ENCODE results near the gene SYNDIG1.

Gene SYNDIG1

DNA sequence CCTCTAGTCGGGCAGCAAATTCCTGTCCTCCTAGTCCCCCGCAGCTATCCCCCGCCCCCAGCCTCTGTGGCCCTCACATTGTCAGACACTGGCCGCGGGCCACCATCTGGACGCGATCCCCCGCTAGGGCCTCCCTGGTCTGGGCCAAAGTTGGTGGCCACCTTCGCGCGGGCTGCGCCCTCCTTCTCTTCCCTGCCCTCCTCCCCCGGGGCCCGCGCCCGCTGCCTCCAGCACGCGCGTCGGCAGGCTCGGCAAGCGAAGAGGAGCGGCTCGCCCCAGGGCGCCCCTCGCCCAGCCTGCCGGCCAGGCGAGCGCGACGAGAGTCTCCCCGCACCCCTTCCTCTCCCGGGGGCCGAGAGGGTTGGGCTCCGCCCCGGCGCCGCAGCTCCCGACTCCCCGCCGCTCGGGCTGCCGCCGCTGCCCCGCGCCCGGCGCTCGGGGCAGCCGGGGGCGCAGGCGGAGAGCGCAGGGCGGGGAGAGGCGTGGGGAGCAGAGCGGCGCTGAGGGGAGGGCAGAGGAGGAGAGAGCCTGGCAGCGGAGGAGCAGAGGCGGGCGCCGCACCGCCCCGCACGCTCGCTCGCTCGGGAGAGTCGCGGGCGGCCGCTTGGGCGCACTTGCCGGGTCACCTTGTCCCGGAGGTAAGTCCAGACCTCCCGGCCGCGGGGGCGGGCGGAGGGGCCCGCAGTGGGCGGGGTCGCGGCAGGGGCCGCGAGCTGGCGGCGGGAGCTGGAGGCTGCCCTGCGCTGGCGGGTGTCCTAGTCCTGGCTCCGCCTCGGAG lies at the start of gene SYNDIG1:
Gene SYNDIG1 (plus strand): TSS at position 514 of the 778 bp plus-strand sequence. CDS start 73,469 bp downstream, outside the sequence.
- no peak for DNase-seq (ENCODE audit: low read depth, low spot score)

DNA sequence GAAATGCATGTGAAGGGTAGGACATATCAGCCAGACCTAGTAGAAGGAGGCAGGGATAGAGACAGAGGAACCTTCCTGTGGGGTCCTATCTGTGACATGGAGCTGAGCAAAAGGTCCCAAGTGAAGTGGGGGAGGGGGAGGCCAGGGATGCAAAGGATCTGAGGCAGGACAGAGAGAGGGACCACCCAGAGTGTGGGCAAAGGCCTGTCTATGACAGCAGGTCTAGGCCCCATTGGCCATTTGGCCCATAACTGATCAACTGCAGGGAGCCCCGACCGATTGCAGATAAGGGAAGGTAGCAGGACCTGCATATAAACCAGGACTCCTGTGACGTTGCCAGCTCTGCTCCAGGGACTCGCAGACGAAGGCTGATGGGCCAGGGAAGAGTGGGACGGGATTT lies 49.6 kb upstream of the SYNDIG1 start:
- no peak for DNase-seq (ENCODE audit: low read depth, low spot score)

DNA sequence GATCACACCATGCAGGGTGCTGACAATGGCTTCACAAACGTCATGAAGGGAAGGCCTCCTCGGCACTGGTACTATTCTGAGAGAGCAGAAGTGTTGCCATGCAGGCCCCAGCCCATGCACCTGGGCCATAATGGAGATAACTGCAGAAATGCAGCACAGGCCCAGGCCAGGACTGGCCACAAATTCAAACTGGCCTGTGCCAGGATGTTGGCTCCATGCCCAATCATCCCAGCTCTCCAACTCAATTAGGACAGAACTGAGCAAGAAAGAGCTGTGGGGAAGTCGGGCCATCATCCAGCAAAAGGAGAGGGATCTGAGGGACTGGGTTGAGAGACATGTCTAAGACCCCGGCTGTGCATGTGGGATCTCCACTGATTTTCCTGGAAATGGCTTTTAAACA lies 48.9 kb upstream of the SYNDIG1 start:
- DNase-seq (ENCODE audit: low read depth, low spot score), result no peak

DNA sequence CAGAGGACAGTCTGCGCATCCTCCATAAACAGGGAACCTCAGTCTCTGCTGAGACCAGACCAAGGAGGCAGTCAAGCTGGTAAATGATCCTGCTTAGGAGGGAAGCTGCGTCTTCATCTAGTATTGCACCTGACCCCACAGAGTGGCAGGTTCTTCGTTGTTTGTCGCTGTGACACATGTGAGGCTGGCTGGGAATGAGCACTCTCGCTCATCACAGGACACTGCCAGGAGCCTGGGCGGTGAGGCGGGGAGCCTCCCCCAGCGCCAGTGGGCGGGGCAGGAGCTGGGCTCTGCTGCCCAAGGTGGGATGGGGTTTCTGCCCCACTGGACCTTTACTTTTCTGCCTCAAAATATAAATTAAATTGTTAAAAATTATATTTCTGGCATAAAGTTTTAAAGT lies 48.4 kb upstream of the SYNDIG1 start:
- DNase-seq (ENCODE audit: low read depth, low spot score), result no peak

DNA sequence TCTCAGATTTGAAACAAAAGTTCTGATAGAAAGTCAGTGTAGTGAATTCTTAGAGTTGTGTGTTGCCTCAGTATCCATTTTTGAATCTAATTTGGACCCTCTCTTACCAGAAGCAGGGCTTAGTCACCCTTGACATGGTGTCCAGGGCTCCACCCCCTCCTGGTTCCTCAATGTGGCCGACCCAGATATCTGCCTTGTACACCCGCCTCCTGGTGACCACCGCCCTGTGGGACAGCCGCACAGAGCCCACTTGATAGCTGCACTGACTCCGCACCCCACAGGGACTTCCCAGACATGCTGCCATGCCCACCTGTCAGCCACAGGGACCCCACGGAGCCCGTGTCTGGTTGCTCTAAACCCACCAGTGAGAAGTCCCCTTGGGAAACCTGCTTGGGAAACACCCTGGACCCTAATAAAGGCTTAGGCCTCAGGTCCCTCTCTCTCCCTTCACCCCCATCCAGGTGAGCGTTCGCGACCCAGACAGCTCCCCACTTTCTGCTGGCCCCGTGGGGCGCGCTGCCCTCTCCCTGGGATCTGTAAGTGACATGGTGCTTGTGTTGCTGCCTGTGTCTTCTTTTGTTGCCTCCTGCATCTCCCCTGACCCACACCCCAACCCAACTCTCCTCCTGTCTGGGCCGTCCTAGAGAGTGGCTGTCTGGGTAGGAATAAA lies 47.2 kb upstream of the SYNDIG1 start:
- no peak for DNase-seq (ENCODE audit: low read depth, low spot score)

DNA sequence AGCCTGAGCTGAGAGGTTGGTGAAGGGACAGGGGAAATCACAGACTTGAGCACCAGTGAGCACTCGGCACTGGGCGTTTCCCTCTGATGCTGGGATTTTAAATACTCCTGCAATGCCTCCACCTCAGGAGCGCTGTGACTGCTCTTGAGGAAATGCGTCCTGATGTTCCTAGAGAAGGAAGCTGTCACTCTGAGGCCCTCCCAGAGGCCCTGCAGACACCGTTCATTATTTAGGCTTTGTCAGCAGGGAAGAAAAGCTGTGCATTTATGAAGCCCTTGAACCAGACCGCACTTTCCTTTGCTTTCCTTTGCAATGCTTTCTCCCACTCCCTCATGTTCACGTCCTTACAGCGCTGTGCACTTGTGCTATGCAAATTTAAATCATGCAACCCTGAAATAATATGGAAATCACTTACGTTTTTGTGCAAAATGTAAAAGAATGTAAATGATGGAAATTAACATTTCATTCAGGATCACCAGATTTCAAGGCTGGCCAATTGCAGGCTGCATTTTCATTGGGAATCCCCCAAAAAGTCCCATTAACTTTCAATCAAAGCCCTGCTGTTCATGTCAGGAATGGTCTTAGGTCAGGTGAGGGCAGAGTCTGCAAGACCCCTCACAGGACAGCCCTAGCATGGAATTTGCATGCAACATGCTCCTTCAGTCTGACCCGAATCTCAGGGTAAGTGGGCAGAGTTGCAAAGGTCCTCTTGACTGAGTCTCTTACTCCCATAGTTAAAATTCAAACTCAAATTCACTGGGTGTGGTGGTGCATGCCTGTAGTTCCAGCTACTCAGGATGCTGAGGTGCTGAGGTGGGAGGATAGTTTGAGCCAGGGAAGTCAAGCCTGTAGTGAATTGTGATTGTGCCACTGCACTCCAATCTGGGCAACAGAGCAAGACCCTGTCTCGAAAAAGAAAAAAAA lies 45.8 kb upstream of the SYNDIG1 start:
- DNase-seq (ENCODE audit: low read depth, low spot score), result no peak

DNA sequence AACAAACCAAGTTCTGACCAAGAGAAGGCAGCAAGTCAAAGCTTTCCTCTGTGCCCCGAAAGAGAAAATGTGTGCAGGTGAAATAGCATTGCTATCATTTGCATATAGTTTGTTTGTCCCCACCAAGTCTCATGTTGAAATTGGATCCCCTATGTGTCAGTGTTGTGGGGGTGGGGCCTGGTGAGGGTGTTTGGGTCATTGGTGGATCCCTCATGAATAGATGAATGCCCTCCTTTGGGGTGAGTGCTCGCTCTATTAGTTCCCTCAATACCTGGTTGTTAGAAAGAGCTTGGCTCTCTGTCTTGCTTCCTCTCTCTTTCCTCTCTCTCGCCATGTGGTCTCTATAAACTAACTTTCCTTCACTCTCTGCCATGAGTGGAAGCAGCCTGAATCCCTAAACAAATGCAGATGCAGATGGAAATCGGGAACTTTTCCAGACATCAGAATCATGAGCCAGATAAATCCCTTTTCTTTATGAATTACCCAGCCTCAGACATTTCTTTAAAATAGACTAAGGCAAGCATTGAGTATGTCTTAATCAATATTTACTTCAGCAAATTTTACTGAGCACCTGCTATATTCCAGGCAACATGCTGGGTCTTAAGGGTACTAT lies 43.8 kb upstream of the SYNDIG1 start:
- DNase-seq (ENCODE audit: low read depth, low spot score), result no peak

DNA sequence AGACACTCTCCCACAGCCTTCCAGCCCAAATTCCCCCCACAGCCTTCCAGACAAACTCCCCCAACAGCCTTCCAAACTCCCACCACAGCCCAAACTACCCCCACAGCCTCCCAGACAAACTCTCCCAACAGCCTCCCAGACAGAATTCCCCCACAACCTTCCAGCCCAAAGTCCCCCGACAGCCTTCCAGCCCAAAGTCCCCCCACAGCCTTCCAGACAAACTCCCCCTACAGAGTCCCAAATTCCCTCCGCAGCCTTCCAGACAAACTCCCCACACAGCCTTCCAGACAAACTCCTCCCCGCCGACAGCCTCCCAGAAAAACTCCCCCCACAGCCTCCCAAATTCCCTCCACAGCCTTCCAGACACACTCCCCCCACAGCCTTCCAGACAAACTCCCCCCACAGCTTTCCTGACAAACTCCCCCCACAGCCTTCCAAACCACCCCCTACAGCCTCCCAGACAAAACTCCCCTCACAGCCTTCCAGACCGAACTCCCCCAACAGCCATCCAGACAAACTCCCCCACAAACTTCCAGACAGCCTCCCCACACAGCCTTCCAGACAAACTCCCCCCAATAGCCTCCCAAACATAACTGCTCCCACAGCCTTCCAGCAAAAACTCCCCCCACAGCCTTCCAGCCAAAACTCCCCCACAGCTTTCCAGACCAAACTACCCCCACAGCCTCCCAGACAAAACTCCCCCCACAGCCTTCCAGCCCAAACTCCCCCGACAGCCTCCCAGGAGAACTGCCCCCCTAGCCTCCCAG lies 38.0 kb upstream of the SYNDIG1 start:
- no peak for DNase-seq (ENCODE audit: low read depth, low spot score)

DNA sequence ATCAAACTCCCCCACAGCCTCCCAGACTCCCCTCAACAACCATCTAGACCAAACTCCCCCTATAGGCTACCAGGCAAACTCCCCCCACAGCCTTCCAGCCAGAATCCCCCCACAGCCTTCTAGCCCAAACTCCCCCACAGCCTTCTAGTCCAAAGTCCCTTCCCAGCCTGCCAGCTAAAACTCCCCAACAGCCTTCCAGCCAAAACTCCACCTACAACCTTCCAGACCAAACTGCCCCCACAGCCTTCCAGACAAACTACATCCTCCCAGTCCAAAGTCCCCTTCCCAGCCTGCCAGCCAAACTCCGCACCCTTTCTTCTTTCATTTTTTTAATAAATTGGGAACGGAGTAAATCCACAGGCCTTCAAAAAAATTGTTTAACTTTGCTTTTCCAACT lies 37.4 kb upstream of the SYNDIG1 start:
- no peak for DNase-seq (ENCODE audit: low read depth, low spot score)

DNA sequence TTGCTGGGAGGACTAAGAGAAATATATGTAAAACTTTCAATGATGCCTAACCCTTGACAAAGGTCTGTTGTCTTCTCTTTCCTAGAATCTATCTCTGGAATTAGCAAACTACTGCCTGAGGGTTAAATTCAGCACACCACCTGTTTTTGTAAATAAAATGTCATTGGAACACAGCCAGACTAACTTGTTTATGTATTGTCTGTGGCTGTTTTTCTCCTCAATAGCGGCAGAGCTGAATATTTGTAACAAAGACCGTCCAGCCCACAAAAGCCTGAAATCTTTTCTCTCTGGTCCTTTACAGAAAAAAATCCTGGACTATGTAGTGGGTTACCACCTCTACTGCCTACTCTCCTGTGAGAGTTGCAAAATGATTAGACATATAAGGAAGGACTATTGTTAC lies 33.3 kb upstream of the SYNDIG1 start:
- DNase-seq (ENCODE audit: low read depth, low spot score), result no peak

DNA sequence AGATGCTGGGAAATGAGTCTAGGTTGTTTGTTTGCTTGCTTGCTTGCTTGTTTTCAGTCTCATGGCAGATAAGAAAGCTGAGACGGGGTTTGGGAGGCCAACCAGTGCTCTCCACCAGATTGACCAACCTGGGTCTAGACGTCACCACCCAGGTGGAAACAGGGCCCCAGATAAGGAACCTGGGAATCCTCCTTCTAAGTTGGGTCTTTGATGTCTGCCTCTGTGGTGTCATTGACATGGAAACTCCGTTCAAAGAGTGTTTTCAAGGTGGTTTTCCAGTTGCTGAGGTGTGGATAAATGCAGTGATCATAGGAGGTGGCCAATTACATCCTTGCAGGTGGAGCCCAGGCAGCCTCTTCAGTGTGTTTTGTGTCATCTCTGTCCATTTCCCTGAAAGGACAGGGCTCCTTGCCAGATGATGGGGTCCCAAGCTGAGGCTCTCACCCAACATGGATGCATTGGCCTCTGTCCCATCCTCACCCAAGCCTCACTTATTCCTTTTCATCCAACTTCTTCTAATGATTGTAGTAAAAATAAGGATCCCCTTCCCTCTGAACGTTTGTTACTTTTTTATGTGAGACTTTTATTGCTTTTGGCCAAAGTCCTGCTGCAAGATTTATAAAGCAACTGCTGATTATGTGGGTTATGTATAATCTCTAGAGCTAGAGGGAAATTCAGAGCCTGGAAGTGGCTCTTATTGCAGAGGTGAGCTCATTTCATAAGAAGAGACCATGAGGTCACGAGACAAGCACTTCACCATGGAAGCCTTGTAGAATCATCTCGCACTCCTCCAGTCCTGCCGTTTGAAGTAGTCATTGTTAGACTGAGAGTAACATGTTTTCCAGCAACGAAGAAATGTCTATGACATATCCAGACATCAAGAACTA lies 32.0 kb upstream of the SYNDIG1 start:
- DNase-seq (ENCODE audit: low read depth, low spot score), result no peak

DNA sequence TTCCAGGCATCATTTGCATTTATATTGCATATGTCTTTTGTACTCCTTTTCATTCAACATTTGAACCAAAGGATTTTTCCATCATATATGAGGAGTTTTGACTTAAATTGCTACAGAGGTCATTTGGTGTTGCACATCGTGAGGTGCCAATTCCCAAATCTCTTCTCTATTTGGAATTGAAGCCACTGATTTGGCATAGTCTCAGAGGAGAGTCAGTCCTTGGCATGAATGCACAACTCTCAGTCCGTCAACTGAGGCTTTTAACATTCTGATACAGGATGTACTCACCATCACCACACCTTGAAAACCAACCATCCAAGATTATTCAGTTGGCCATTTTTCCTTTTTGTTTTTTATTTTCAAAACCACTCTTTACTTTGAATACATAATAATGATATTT lies 31.1 kb upstream of the SYNDIG1 start:
- DNase-seq (ENCODE audit: low read depth, low spot score), result no peak

DNA sequence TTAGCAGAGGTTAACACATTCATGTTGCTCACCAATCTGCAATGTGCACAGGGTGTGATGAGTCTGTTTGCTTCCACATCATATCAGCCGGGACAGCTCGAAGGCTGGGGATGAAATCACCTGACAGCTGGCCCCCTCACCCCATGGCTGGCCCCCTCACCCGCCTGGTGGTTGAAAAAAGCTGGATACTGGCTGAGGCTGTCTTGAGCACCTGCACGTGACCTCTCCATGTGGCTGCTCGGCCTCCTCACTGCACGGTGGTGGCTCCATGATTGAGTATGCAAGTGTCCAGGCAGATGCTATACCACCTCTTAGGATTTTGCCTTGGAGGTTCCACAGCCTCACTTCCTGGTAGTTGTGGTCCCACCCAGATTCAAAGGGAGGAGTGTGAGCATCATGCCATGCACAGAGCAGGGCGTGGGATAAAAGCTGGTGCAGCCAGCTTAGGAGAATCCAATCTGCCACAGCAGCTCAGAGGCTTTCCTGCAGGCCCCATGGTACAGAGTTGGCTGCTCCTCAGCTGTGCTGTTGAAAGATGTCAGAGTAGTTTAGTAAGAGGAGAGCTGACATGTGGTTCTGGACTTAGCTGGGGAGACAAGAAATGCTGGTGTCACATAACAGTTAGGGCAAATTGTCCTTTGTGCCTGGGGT lies 29.6 kb upstream of the SYNDIG1 start:
- DNase-seq (ENCODE audit: low read depth, low spot score), result no peak

DNA sequence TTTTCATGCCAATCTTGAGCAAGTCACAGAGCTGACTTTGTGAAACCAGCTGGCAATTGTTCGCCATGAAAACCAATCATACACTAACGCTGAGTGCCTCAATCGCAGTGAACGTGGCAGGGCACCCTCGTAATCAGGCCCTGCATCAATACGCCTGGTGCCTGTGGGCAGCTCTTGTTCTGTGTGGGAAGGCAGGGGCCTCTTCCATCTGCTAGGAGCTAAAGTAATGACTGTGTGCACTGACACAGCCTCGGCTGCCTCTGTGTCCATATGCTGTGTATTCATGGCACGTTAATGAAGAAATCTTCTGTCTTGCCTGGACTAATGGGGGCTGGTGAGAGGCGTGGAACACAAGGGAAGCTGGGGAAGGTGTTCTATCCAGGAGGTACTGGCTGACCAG lies 27.8 kb upstream of the SYNDIG1 start:
- no peak for DNase-seq (ENCODE audit: low read depth, low spot score)

DNA sequence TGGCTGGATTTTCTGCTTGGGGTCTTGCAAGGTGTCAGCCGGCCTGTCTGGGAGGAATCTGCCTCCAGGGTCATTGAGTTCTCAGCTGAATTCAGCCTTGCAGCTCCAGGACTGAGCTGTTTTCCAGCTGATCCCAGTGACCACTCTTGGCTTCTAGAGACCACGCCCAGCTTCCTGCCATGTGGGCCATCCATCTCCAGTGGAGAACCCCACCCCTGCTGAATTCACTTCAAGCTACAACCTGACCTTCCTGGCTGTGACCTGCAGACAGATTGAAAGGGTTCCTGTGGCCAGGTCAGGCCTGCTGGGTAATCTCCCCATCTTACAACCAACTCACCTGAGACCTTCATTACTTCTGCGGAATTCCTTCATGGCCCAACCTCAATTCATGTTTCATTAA lies 26.5 kb upstream of the SYNDIG1 start:
- no peak for DNase-seq (ENCODE audit: low read depth, low spot score)

DNA sequence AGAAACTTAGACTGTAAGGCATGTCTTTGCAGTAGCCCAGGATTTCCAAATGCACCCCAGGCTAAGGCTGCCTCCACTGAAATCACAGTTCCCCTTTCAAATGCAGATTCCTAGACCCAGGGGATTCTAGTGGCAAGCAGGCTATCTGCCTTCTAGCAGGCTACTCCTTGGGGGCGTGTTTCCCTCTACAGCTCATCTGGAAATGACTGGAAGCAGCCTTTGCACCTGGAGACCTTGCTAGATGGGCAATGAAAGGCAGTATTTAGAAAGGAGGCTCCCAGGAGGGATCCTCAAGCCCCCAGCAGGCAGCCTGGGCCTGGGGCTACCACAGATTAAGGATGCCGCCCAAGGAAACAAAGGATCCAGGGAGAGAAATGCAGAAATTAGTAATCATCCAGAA lies 26.0 kb upstream of the SYNDIG1 start:
- DNase-seq (ENCODE audit: low read depth, low spot score), result no peak

DNA sequence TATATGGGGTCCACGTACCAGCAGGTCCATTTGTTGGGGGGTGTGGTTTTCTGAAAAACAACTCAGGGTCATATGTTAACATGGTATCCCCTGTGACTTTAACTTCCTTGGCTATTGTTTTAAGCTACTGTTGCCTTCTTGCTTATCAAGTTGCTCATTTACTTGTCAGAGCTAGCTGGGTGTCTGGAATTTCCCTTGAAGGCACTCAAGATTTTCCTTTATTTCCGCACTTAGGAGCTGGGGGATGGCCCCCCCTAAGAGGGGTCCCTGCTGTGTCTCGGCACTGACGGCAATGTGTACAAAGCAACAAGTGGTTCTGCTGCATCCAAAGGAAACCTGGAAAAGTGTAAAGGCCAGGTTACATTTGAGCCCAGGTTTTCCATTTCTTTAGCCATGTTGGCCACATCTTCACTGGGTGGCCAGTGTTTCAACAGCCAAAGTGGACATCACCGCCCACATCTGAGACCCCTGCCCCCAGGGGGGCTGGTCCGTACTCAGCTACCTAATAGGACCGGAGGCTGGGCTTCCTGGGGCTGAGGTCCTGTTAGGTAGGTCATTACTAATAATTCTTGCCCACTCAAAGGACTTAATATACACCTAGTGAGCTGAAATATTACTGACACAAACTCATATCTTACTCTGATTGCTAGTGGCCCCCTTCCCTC lies 24.8 kb upstream of the SYNDIG1 start:
- no peak for DNase-seq (ENCODE audit: low read depth, low spot score)

DNA sequence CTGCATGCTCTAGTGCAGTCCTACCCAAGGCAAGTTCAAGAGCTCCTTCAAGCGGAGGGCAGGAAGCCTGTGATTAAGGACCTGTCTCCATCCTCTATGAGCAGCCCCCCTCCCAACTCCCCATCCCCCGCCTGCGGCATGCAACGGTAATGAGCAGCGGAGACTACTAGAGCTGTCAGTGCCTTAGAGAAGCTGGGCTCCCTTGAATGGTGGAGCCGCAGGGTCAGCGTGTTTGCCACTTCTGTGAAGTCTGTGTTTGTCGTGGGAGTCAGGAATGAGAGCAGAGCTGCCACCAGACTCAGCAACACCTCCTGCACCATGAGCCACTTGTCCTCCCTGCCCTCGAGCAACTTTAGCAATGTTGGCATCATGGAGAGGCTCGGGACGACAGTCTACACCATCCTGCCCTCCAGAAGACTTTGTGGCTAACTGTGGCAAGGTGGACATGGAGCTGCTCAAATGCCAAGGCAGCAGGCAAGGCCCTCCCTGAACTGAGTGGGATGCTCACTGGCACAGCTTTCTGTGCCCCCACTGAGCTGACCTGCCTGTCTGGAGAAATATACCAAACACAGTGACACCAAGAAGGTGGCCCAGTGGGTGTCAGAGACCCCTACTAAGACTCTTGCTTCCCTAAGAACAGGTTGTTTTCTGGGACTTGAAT lies 23.8 kb upstream of the SYNDIG1 start:
- DNase-seq (ENCODE audit: low read depth, low spot score), result no peak
